HCT116 (cell line): ENCODE measurements around the gene CCDC116. TPM values are rescaled to one million over a fixed set of nuclear protein-coding genes. Genes with fewer than 3 reads are reported as not detected.

Source experiments
- ATAC-seq: fragments of 200-7000 bp; cut with Tn5 transposase; 2 replicates; pipeline ENCODE4 v1.9.1; 2020; ENCODE audit warnings: mild to moderate bottlenecking, moderate library complexity
- BruUV-seq: library from RNA; stranded (reverse); fragments of 400-500 nt; replicated peaks from 2 replicates; lab custom pipeline; 2021; lab: Mats Ljungman, UMichigan
- CTCF ChIA-PET: fragments of 300-600 bp; sonication (Branson Sonifier 250); formaldehyde crosslinking; loops from one replicate; lab custom pipeline; 2021; ENCODE audit warnings: antibody characterized with exemption; lab: Charles Lee
- POLR2A ChIA-PET: fragments of 300-600, 350-600 bp; sonication (Branson Sonifier 250); formaldehyde crosslinking; loops from one replicate; lab custom pipeline; 2021; ENCODE audit warnings: antibody characterized with exemption; lab: Charles Lee
- RAD21 ChIA-PET, 2 experiments: fragments of 300-600 bp; sonication (Branson Sonifier 250); formaldehyde crosslinking; loops; one replicate each; lab custom pipeline; 2023; ENCODE audit warnings: low total read pairs in 2 of 2; ENCODE audit not compliant: uncharacterized antibody in 2 of 2, unreplicated experiment in 2 of 2, low non-redundant PET in 1 of 2; lab: Charles Lee
- DNase-seq: peaks from one replicate; pipeline ENCODE4 v3.0.0-alpha.2; 2010; ENCODE audit warnings: low read depth, low spot score
- H2AFZ ChIP-seq: fragments of 200-600 bp; shearing (Covaris generic), sonication (generic); 2 replicates; pipeline ENCODE4 v1.6.1; 2017; ENCODE audit warnings: low read depth, mixed run types, mixed read lengths, antibody characterized with exemption, low read length; ENCODE audit not compliant: poor library complexity, severe bottlenecking
- H3K27ac ChIP-seq: 2 replicates; pipeline ENCODE4 v1.5.1; 2012; ENCODE audit warnings: low read depth, low read length
- H3K27me3 ChIP-seq: fragments of 200-600 bp; sonication (generic); 2 replicates; pipeline ENCODE4 v1.6.1; 2016; ENCODE audit warnings: mixed run types, low read length, mixed read lengths; ENCODE audit not compliant: insufficient read depth
- H3K36me3 ChIP-seq, 2 experiments: fragments of 200-500 bp in 1 of 2; fragments of 200-600 bp in 1 of 2; sonication (Bioruptor generic) in 1 of 2; sonication (generic) in 1 of 2; 2 replicates each; pipeline versions ENCODE4 v1.5.1 to v1.6.1; 2014 to 2016; ENCODE audit warnings: low read length in 2 of 2, inconsistent platforms in 1 of 2, mixed read lengths in 1 of 2, mixed run types in 1 of 2; ENCODE audit not compliant: insufficient read depth in 2 of 2, control insufficient read depth in 1 of 2
- H3K4me1 ChIP-seq, 2 experiments: fragments of 200-600 bp in 1 of 2; sonication (generic) in 1 of 2; 2 replicates each; pipeline versions ENCODE4 v1.5.1 to v1.6.1; 2012 to 2017; ENCODE audit warnings: low read length in 2 of 2, inconsistent platforms in 1 of 2, mild to moderate bottlenecking in 1 of 2, mixed read lengths in 1 of 2, mixed run types in 1 of 2, moderate library complexity in 1 of 2; ENCODE audit not compliant: insufficient read depth in 2 of 2, control insufficient read depth in 1 of 2
- H3K4me2 ChIP-seq: fragments of 200-600 bp; sonication (generic); 2 replicates; pipeline ENCODE4 v1.6.1; 2017; ENCODE audit warnings: mixed run types, low read length, mixed read lengths
- H3K4me3 ChIP-seq, 2 experiments: fragments of 200-600 bp in 1 of 2; sonication (generic) in 1 of 2; replicated peaks in 1 of 2; 2 replicates each; pipeline ENCODE4 v1.5.1; 2011 to 2016; ENCODE audit warnings: low read length in 2 of 2, control low read depth in 1 of 2, low read depth in 1 of 2, mild to moderate bottlenecking in 1 of 2, mixed read lengths in 1 of 2, mixed run types in 1 of 2
- H3K79me2 ChIP-seq: fragments of 200-600 bp; sonication (generic); 2 replicates; pipeline ENCODE4 v1.6.1; 2017; ENCODE audit warnings: mild to moderate bottlenecking, mixed run types, low read length, moderate library complexity, mixed read lengths; ENCODE audit not compliant: insufficient read depth
- H3K9ac ChIP-seq: fragments of 200-600 bp; sonication (generic); 2 replicates; pipeline ENCODE4 v1.6.1; 2016; ENCODE audit warnings: low read length, mixed read lengths
- H3K9me2 ChIP-seq: fragments of 200-600 bp; sonication (generic), shearing (Covaris generic); 2 replicates; pipeline ENCODE4 v1.6.1; 2017; ENCODE audit warnings: mixed run types, mild to moderate bottlenecking, moderate library complexity; ENCODE audit not compliant: insufficient read depth
- H3K9me3 ChIP-seq, 2 experiments: fragments of 200-500 bp in 1 of 2; fragments of 200-600 bp in 1 of 2; sonication (Bioruptor generic) in 1 of 2; sonication (generic) in 1 of 2; 2 replicates each; pipeline ENCODE4 v1.6.1; 2014 to 2017; ENCODE audit warnings: low read length in 2 of 2, mixed read lengths in 2 of 2, inconsistent platforms in 1 of 2, low read depth in 1 of 2, mild to moderate bottlenecking in 1 of 2, mixed run types in 1 of 2, moderate library complexity in 1 of 2; ENCODE audit not compliant: control insufficient read depth in 1 of 2, insufficient read depth in 1 of 2
- H4K20me1 ChIP-seq: fragments of 200-600 bp; sonication (generic), shearing (Covaris generic); 2 replicates; pipeline ENCODE4 v1.6.1; 2017; ENCODE audit warnings: mixed run types, mild to moderate bottlenecking, moderate library complexity; ENCODE audit not compliant: insufficient read depth
- CBX3 ChIP-seq: IDR thresholded peaks from 2 replicates; pipeline ENCODE4 v1.6.1; 2012; ENCODE audit warnings: low read depth
- CTCF ChIP-seq, 3 experiments: fragments of 200-600 bp in 1 of 3; sonication (generic) in 1 of 3; IDR thresholded peaks in 2 of 3; conservative IDR thresholded peaks in 1 of 3; 2 replicates each; pipeline ENCODE4 v1.5.1; 2012 to 2017; ENCODE audit warnings: low read depth in 2 of 3, low read length in 2 of 3, antibody characterized with exemption in 1 of 3, borderline replicate concordance in 1 of 3, control low read depth in 1 of 3, mild to moderate bottlenecking in 1 of 3, mixed read lengths in 1 of 3, mixed run types in 1 of 3, moderate library complexity in 1 of 3; ENCODE audit not compliant: insufficient read depth in 1 of 3
- EZH2 ChIP-seq: fragments of 200-600 bp; sonication (generic); IDR thresholded peaks from 2 replicates; pipeline ENCODE4 v1.6.1; 2017; ENCODE audit warnings: antibody characterized with exemption, mixed run types
- FOSL1 ChIP-seq: IDR thresholded peaks from 2 replicates; pipeline ENCODE4 v1.6.1; 2012; ENCODE audit warnings: low read depth
- JUND ChIP-seq: IDR thresholded peaks from 2 replicates; pipeline ENCODE4 v1.6.1; 2012
- POLR2AphosphoS5 ChIP-seq: IDR thresholded peaks from 2 replicates; pipeline ENCODE4 v1.6.1; 2011; ENCODE audit warnings: mild to moderate bottlenecking, low read depth, low read length, moderate library complexity
- RAD21 ChIP-seq: IDR thresholded peaks from 2 replicates; pipeline ENCODE4 v1.6.1; 2012; ENCODE audit warnings: low read depth, mild to moderate bottlenecking
- SRF ChIP-seq: IDR thresholded peaks from 2 replicates; pipeline ENCODE4 v1.6.1; 2012; ENCODE audit warnings: low read depth
- YY1 ChIP-seq: IDR thresholded peaks from 2 replicates; pipeline ENCODE4 v1.6.1; 2011; ENCODE audit warnings: low read length, low read depth, moderate library complexity, mild to moderate bottlenecking; ENCODE audit not compliant: insufficient replicate concordance; ENCODE audit errors: extremely low read depth
- ZNF274 ChIP-seq: fragments of 200-500 bp; sonication (Bioruptor generic); IDR thresholded peaks from 2 replicates; pipeline ENCODE4 v1.6.1; 2014; ENCODE audit warnings: mild to moderate bottlenecking, low read depth, low read length, inconsistent platforms
- intact Hi-C: fragments of 100-400 bp; cut with micrococcal nuclease; formaldehyde crosslinking; loops from 2 replicates; pipeline ENCODE4 v1.10.0; 2022
- total RNA-seq: library from RNA; stranded (reverse); gene quantifications from one replicate; pipeline ENCODE4 v1.2.1, GENCODE V29; 2021; ENCODE audit not compliant: unreplicated experiment

Gene CCDC116
- total RNA-seq, 1 experiment from 2014 or later: 0.66 TPM

GRCh38 chr22:21646608-21647590 lies 14.3 kb downstream of the CCDC116 start:
- peaks cover 6 to 10% of the 10 kb centered on the region in 2 experiments; a peak in 3 of 4 replicates for H3K36me3 ChIP-seq
- peaks cover 12 to 29% of the 10 kb centered on the region in 2 experiments for H3K4me1 ChIP-seq
- no peak overlapping the region for H3K4me2 ChIP-seq
- H4K20me1 ChIP-seq: peaks cover 5% of the 10 kb centered on the region; the same call in 1 of the 2 replicates
- no peaks in the 10 kb centered on the region for H3K27me3 ChIP-seq
- no TSS peak for BruUV-seq
- H3K79me2 ChIP-seq: peaks cover 21% of the 10 kb centered on the region; the same call in 1 of the 2 replicates
- no peak overlapping the region for H3K27ac ChIP-seq
- CTCF ChIA-PET: interaction anchor here (0.7 to 3.4 kb wide), 9 partner anchors 11 to 82 kb away, joined by 3 to 29 read pairs (median 3); partner anchors contain the start of genes CCDC116, PPIL2 and YDJC
- intact Hi-C loops: no loop called here
- no peak overlapping the region for H3K9ac ChIP-seq
- no peak overlapping the region for H3K4me3 ChIP-seq
- RAD21 ChIA-PET: interaction anchor here in 1 of 2 experiments (1.1 kb wide), 1 partner anchor 59 kb away, joined by 4 read pairs; no protein-coding TSS in a partner anchor
- TF ChIP-seq FOSL1 (no peak), EZH2 (no peak), JUND (no peak), CBX3 (no peak), YY1 (no peak), SRF (no peak), POLR2AphosphoS5 (no peak), ZNF274 (no peak), RAD21 (peak; percentile 81), CTCF (IDR thresholded peaks at IDR 0.05 in 2 of 3, conservative IDR thresholded peaks at IDR 0.05 in 1 of 3; ENCODE audit: borderline replicate concordance in 1 of 3, insufficient read depth in 1 of 3, low read depth in 2 of 3, low read length in 2 of 3) (peak; percentile 75 to 88 (median 85))
- no peaks in the 10 kb centered on the region for H3K9me2 ChIP-seq
- no peaks in the 10 kb centered on the region for H3K9me3 ChIP-seq
- ATAC-seq: peak; percentile 25
- POLR2A ChIA-PET: no interaction called here
- peak; percentile 66 for DNase-seq
- no peak overlapping the region for H2AFZ ChIP-seq
